ENCODE results near the gene CREB3. TPM values are rescaled to one million over a fixed set of nuclear protein-coding genes. Genes with fewer than 3 reads are reported as not detected.

CREB3 gene
- total RNA-seq, 4 donors from 2014 or later = 33.6 to 45.4 (median 38.6) TPM

DNA sequence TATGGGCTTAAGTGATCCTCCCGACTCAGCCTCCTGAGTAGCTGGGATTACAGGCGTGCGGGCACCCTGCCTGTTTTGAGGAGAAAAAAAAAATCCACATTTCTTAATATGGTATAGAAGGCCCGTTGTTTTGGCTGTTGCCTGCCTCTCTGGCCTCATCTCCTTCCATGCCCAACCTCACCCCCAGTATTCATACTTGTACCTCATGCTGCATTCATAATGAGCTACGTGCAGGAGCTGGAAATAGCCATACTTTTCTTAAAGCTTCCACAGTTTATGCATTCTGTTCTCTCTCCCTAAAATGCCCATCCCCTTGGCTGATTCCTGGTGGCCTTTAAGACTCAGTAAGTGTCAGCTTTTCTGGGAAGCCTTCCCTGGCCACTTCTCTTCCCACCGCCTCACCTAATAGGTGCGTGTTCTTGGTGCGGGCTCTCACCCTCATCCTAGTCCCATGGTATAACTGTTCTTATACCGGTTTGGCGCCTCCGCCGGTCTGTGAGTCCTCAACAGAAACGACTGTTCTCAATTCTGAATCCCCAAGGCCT lies 40.6 kb upstream of the CREB3 start:
- TF ChIP-seq, protein P1, sequence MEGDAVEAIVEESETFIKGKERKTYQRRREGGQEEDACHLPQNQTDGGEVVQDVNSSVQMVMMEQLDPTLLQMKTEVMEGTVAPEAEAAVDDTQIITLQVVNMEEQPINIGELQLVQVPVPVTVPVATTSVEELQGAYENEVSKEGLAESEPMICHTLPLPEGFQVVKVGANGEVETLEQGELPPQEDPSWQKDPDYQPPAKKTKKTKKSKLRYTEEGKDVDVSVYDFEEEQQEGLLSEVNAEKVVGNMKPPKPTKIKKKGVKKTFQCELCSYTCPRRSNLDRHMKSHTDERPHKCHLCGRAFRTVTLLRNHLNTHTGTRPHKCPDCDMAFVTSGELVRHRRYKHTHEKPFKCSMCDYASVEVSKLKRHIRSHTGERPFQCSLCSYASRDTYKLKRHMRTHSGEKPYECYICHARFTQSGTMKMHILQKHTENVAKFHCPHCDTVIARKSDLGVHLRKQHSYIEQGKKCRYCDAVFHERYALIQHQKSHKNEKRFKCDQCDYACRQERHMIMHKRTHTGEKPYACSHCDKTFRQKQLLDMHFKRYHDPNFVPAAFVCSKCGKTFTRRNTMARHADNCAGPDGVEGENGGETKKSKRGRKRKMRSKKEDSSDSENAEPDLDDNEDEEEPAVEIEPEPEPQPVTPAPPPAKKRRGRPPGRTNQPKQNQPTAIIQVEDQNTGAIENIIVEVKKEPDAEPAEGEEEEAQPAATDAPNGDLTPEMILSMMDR (IDR thresholded peaks at IDR 0.05; ENCODE audit: low read depth) = no peak

DNA sequence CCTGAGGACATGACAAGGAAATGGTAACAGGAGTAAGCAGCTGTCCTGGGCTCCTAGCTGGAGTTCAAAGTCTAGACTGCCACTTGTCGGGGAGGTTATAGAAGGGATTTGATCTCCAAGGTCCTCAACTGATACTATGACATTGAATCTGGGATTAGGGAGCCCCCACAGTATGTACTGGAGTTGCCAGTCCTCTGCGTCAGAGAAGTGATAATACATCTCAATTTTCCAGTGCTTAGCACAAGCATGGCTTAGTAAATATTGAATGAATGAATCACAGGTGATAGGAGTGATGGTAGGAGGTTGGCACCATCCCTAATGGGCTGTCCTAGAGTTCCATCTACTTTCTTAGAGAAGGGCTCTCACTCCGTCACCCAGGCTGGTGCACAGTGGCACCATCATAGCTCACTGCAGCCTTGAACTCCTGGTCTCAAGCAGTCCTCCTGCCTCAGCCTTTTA lies 36.5 kb upstream of the CREB3 start:
- TF ChIP-seq, protein P1 (IDR thresholded peaks at IDR 0.05; ENCODE audit: low read depth) = no peak

DNA sequence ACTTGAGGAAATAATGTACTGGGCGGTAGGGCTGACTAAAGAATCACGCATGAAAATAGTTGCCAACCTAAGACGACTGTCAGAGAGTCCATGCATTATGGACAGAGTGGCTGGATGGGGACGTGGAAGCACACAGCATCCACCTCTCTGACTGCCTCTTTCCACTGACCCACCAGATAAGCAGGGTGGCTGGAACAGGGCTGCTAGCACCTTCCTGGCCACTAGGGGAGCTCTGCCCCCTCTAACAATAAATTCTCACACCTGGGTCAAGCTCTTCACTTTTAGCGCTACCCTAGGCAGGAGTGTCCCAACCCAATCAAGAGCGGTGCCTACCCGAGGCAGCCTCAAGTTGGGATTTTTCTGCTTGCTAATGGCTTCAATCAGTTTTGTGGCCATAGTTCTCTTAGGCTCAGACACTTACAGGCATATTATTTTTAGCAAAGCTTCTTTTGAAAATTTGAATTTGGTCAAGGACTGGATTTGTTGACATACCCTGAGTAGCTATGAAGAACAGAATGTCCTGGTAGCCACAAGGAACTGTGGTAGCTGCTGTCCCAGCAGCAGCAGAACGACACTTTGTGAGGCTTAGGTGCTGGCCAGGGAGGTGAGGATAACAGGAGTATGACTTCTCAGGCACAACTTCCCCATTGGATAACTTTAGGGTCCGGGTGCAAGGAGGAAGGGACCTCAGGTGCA lies 35.8 kb upstream of the CREB3 start:
- TF ChIP-seq, protein P1 (IDR thresholded peaks at IDR 0.05; ENCODE audit: low read depth) = no peak

DNA sequence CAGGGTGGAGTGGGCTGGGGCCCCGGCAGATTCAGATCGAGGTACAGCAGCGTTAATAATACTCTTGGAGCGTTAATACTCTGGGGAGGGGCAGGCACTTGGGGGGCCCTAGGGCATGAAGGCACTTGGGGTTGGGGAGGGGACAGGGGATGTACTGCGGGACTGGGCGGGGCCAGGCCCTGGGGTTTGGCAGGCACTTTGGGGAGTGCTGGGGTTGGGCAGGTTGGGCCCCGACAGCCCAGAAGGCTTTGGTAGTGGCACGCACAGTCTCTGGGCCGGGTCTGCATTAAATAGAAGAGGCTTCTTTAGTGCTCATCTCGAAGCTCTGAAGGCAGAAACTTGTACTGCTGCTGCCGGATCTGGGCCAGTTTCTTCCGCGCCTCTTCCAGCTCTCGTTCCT lies 35.0 kb upstream of the CREB3 start:
- TF ChIP-seq, protein P1 (IDR thresholded peaks at IDR 0.05; ENCODE audit: low read depth) = no peak

DNA sequence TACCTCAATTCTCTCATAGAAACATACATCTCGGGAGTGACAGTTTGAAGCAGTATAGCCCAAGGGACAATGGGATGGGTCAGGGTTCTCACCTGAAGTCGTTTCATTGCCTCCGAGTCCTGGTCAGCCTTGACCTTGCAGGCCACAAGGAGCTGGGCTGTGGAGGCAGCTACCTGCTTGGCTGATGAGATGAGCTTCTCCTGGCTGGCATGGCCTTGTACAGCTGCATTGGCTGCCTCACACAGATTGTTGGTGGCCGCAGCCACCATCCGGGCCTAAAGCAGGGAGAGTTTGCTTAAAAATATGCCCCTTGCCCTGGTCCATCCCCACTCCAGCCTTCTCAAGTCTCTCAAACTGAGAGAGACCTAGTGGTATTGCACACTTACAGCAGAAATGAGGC lies 34.2 kb upstream of the CREB3 start:
- TF ChIP-seq, protein P1 (IDR thresholded peaks at IDR 0.05; ENCODE audit: low read depth) = no peak

DNA sequence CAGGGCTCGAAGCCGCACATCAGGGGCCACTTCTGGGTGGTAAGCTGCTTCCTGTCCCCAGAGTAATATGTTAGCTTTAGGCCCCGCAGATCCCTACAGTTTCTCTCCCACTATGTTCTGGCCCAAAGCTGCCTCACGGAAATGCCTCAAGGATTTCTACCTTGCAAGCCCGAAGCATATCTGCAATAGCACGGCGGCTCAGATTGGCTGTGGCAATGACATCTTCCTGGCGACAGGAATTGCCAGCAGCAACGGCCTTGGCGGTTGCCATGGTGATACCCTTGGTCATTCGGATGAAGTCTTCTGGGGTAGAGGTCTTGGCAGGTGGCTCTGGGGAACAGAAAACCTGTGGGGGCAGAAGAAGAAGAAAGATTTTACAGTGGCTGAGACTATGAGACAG lies 32.4 kb upstream of the CREB3 start:
- TF ChIP-seq, protein P1 (IDR thresholded peaks at IDR 0.05; ENCODE audit: low read depth) = no peak

DNA sequence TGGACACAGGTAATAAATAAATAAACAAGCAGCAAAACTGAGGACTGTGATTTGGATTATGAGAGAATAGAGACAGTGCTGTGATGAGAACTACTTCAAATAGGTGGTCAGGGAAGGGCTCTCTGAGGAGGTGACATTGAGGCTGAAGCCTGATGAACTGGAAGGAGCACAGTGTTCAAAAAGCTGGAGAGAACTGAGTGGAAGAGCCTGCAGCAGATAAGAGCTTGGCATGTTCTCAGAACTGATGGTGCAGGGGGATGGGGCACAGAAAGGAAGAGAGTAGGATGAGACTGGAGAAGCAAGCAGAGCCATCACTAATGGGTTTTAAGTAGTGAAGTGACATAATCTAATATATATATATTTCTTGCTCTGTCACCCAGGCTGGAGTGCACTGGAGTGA lies 31.5 kb upstream of the CREB3 start:
- TF ChIP-seq, protein P1 (IDR thresholded peaks at IDR 0.05; ENCODE audit: low read depth) = no peak
